AG09309 (cell line): ENCODE measurements around the gene COG5.

Experiments
- DNase-seq: peaks from one replicate; pipeline ENCODE4 v3.0.0-alpha.2; 2010; ENCODE audit warnings: low read depth
- H3K4me3 ChIP-seq: 2 replicates; pipeline ENCODE4 v1.5.1; 2011; ENCODE audit warnings: mild to moderate bottlenecking, low read depth, low read length, moderate library complexity; ENCODE audit not compliant: control insufficient read depth
- TF ChIP-seq, protein P1 (sequence below): IDR thresholded peaks from 2 replicates; pipeline ENCODE4 v1.5.1; 2011; ENCODE audit warnings: mild to moderate bottlenecking, low read depth, low read length, inconsistent platforms; ENCODE audit not compliant: insufficient read depth, control insufficient read depth; ENCODE audit errors: missing control alignments

Gene COG5

DNA sequence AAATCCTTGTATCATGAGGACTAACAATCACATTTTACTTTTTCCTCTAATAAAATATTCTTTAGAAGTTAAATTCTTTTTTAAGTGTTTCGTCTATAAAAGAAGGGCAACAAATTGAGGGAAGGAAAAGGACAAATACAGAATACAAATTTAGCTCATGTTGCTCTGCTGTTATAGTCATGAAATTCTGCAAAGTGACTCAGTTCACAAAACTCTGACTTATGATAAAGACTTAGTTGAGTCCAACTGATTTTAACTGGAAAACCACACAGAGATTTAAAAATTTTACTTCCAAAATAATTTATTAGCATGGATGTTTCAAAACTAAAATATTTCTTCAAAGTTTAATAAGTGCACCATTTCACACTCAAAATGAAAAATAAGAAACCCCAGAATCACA lies 168.9 kb downstream of the COG5 start:
- H3K4me3 ChIP-seq, result no peak overlapping the region
- DNase-seq, result peak; percentile 41
- TF ChIP-seq, protein P1, sequence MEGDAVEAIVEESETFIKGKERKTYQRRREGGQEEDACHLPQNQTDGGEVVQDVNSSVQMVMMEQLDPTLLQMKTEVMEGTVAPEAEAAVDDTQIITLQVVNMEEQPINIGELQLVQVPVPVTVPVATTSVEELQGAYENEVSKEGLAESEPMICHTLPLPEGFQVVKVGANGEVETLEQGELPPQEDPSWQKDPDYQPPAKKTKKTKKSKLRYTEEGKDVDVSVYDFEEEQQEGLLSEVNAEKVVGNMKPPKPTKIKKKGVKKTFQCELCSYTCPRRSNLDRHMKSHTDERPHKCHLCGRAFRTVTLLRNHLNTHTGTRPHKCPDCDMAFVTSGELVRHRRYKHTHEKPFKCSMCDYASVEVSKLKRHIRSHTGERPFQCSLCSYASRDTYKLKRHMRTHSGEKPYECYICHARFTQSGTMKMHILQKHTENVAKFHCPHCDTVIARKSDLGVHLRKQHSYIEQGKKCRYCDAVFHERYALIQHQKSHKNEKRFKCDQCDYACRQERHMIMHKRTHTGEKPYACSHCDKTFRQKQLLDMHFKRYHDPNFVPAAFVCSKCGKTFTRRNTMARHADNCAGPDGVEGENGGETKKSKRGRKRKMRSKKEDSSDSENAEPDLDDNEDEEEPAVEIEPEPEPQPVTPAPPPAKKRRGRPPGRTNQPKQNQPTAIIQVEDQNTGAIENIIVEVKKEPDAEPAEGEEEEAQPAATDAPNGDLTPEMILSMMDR, result no peak

DNA sequence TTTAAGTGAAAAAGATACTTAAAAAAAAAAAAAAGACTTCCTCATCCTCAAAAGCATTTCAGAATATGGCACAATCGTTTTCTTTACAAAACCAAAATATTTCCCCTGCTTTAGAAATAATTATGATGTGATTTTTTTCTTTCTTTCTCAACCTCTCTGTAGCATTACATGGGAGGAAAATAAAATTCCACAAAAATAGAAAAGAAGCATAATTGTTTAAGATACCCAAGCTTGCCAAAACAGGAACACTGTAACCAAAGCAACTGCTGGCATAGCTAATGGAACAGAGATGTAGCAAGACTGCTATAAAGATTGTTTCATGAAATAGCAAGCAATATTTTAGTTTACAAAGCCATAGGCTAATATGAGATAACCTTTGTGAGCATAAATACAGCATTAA lies 169.4 kb downstream of the COG5 start:
- DNase-seq, result peak; percentile 58
- TF ChIP-seq, protein P1, result no peak
- no peak overlapping the region for H3K4me3 ChIP-seq

DNA sequence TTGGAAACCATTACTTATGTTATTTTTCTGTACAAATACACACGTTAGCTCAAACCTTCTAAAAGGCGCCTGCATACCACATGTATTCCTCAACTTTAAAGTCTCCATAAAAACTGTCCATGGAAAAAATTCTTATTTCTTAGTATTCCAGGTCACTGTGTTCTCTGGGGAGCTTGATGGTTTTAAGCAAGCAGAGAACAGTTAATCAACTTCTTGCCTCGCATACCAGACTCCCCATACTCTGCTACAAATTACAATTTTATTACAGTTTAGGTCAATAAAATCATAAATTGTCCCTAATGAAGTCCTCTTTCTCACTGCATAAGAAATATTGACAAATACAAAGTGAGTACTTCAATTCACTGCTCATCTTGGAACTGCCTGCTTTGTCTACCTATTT lies 170.9 kb downstream of the COG5 start:
- no peak for DNase-seq
- no peak overlapping the region for H3K4me3 ChIP-seq
- TF ChIP-seq, protein P1, result no peak

DNA sequence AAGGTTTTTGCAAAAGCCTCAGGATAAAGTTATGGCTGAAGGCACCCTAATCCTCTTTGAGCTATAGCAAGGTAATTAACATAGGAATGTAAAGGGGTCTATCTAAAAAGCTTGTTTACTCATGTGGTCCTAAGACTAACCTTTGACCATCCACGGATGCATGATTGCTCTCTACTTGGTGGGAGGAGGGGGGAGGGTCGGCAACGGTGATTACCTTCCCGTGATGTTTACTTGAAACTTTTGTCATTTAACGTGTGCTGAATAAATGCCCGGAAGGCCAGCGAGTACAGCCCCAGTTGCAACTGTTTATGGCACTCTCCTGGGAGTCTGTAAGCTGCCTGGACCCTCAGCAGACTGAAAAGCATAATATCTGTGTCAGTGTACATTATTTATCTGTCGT lies 172.8 kb downstream of the COG5 start:
- TF ChIP-seq, protein P1, result no peak
- no peak overlapping the region for H3K4me3 ChIP-seq
- DNase-seq, result no peak

DNA sequence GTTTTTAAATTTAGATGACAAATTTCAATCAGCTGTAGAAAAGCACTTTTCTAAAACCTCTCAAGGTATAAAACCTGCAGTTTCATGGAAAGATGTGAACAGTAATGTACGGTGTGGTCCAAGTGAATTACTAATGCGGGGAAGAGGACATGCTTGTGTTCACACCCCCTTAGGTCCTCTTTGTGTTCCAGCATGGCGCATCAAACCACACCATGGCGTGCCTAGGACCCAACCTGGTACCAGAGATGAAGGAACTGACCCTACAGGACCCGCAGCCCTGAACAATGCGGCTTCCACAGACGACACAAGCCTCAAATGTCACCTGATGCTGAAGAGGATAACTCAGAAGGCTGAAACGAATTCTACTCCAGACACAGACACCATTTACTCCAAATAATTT lies 175.1 kb downstream of the COG5 start:
- no peak for DNase-seq
- no peak overlapping the region for H3K4me3 ChIP-seq
- TF ChIP-seq, protein P1, result no peak

DNA sequence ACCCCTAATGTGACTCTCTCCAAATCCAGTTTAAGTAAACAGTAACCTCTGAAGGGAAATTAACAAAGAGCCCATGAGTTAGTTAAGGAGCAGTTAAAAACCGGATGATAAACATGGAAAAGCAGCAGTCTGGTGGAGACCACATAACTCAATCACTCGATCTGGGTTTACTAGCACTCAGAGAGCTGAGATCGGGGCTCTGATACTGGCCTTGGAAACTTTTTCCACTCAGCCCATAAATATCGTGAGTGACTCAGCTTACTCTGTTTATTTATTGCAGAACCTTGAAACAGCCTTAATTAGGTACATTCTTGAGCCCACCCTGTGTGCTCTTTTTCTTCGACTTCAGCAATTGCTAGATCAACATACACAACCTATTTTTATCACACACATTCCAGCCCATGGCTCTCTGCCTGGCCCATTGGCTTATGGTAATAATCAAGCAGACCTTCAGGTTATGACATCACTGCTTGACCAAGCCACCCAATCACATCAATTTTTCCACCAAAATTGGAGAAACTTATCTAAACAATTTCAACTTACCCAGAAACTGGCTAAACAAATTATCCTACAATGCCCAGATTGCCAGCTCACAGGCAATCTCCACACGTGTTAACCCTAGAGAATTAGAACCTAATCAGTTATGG lies 176.0 kb downstream of the COG5 start:
- peak; percentile 95 for DNase-seq
- no peak overlapping the region for H3K4me3 ChIP-seq
- TF ChIP-seq, protein P1, result no peak
